Endodermal cell (in vitro differentiated cells): ENCODE results near the gene MLYCD. TPM values are rescaled to one million over a fixed set of nuclear protein-coding genes. Genes with fewer than 3 reads are reported as not detected.
A peak's percentile ranks its signal among the peaks of the same experiment; 100 is the strongest.

Experiments used
- DNase-seq: peaks from one replicate; pipeline ENCODE4 v3.0.0-alpha.2; 2017
- H3K27ac ChIP-seq: 2 replicates; pipeline ENCODE4 v1.5.1; 2013; ENCODE audit warnings: mild to moderate bottlenecking, low read depth, low read length, moderate library complexity
- H3K27me3 ChIP-seq: 2 replicates; pipeline ENCODE4 v1.6.1; 2013; ENCODE audit warnings: mild to moderate bottlenecking, low read length, moderate library complexity; ENCODE audit not compliant: insufficient read depth, control insufficient read depth, poor library complexity, severe bottlenecking
- H3K36me3 ChIP-seq: 2 replicates; pipeline ENCODE4 v1.7.0; 2013; ENCODE audit warnings: mild to moderate bottlenecking, low read length, moderate library complexity; ENCODE audit not compliant: control insufficient read depth, insufficient read depth
- H3K4me1 ChIP-seq: one replicate; pipeline ENCODE4 v1.7.0; 2013; ENCODE audit warnings: low read length; ENCODE audit not compliant: control insufficient read depth, insufficient read depth
- H3K4me3 ChIP-seq: 2 replicates; pipeline ENCODE4 v1.5.1; 2013; ENCODE audit warnings: mild to moderate bottlenecking, low read length, moderate library complexity
- H3K9ac ChIP-seq: 2 replicates; pipeline ENCODE4 v1.6.1; 2013; ENCODE audit warnings: mild to moderate bottlenecking, low read length, moderate library complexity; ENCODE audit not compliant: poor library complexity, severe bottlenecking; ENCODE audit errors: extremely low read depth
- H3K9me3 ChIP-seq: 2 replicates; pipeline ENCODE4 v1.6.1; 2013; ENCODE audit warnings: mild to moderate bottlenecking, low read length, moderate library complexity; ENCODE audit not compliant: control insufficient read depth
- H3K27ac Mint-ChIP-seq: 2 replicates; pipeline ENCODE4 v1.8.0; 2020; ENCODE audit warnings: mixed read lengths
- H3K27me3 Mint-ChIP-seq: 2 replicates; pipeline ENCODE4 v1.8.0; 2021; ENCODE audit warnings: mild to moderate bottlenecking, mixed read lengths; ENCODE audit not compliant: insufficient read depth
- H3K36me3 Mint-ChIP-seq: 2 replicates; pipeline ENCODE4 v1.8.0; 2020; ENCODE audit warnings: low read depth, mixed read lengths
- H3K4me1 Mint-ChIP-seq: 2 replicates; pipeline ENCODE4 v1.8.0; 2020; ENCODE audit warnings: mixed read lengths
- H3K4me3 Mint-ChIP-seq: 2 replicates; pipeline ENCODE4 v1.8.0; 2020; ENCODE audit warnings: mild to moderate bottlenecking, moderate library complexity, mixed read lengths
- H3K9me3 Mint-ChIP-seq: 2 replicates; pipeline ENCODE4 v1.8.0; 2020; ENCODE audit warnings: mild to moderate bottlenecking, mixed read lengths
- WGBS, 2 experiments: methylation state at CpG; one replicate each; pipeline versions ENCODE4 v1.1.5 to v1.1.7; 2013; ENCODE audit warnings: missing lambda C conversion rate in 2 of 2, mixed read lengths in 1 of 2; ENCODE audit not compliant: insufficient coverage in 1 of 2, insufficient read length in 1 of 2; 5-methylcytosine and 5-hydroxymethylcytosine counted together
- total RNA-seq, 2 donors: library from RNA; stranded (reverse); fragmentation: NEBNext Ultra II Directional in 1 of 2; extraction: Animal tissue kit (Norgen Biotek cat#: 25700) in 1 of 2; gene quantifications; 2 replicates in 1 of 2; 3 replicates in 1 of 2; pipeline ENCODE4 v1.2.1, GENCODE V29; 2021
- TF ChIP-seq, protein P1 (sequence below): fragments of 200-600 bp; sonication (generic); conservative IDR thresholded peaks from 2 replicates; pipeline ENCODE4 v1.5.0; 2021; ENCODE audit warnings: antibody characterized with exemption, mild to moderate bottlenecking

MLYCD gene
- total RNA-seq, 2 donors from 2014 or later: 11.1 to 19.0 TPM

- H3K27me3 ChIP-seq: no peaks in the 10 kb centered on the region
- no peaks in the 10 kb centered on the region for H3K9me3 ChIP-seq
- peaks cover 3% of the 10 kb centered on the region for H3K9me3 Mint-ChIP-seq
- WGBS, 2 experiments: 90 to 96% methylated on average over 8 of the region's 9 CpGs
- no peaks in the 10 kb centered on the region for H3K27me3 Mint-ChIP-seq
- TF ChIP-seq, protein P1, sequence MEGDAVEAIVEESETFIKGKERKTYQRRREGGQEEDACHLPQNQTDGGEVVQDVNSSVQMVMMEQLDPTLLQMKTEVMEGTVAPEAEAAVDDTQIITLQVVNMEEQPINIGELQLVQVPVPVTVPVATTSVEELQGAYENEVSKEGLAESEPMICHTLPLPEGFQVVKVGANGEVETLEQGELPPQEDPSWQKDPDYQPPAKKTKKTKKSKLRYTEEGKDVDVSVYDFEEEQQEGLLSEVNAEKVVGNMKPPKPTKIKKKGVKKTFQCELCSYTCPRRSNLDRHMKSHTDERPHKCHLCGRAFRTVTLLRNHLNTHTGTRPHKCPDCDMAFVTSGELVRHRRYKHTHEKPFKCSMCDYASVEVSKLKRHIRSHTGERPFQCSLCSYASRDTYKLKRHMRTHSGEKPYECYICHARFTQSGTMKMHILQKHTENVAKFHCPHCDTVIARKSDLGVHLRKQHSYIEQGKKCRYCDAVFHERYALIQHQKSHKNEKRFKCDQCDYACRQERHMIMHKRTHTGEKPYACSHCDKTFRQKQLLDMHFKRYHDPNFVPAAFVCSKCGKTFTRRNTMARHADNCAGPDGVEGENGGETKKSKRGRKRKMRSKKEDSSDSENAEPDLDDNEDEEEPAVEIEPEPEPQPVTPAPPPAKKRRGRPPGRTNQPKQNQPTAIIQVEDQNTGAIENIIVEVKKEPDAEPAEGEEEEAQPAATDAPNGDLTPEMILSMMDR: no peak
- peak overlapping the region; percentile 77 for H3K4me3 Mint-ChIP-seq
- H3K27ac ChIP-seq: no peak overlapping the region
- peak overlapping the region; percentile 85 for H3K4me3 ChIP-seq
- no peak overlapping the region for H3K9ac ChIP-seq
- H3K4me1 ChIP-seq: peaks cover 8% of the 10 kb centered on the region
- H3K4me1 Mint-ChIP-seq: peaks cover 34% of the 10 kb centered on the region
- no peak for DNase-seq
- no peak overlapping the region for H3K27ac Mint-ChIP-seq
- peaks cover 13% of the 10 kb centered on the region for H3K36me3 ChIP-seq
- peaks cover 28% of the 10 kb centered on the region for H3K36me3 Mint-ChIP-seq
Observed at GRCh38 chr16:83900571-83900970, 1.7 kb downstream of the MLYCD start.

- TF ChIP-seq, protein P1: no peak
- peak overlapping the region; percentile 85 for H3K4me3 ChIP-seq
- peaks cover 34% of the 10 kb centered on the region for H3K4me1 Mint-ChIP-seq
Observed at GRCh38 chr16:83901101-83901500, 2.2 kb downstream of the MLYCD start.

GRCh38 chr16:83903751-83904150 is 4.8 kb downstream of the MLYCD start:
- Mint-ChIP-seq H3K9me3 (no peaks in the 10 kb centered on the region), H3K36me3 (peaks cover 56% of the 10 kb centered on the region), H3K27me3 (no peaks in the 10 kb centered on the region), H3K4me1 (peaks cover 35% of the 10 kb centered on the region), H3K4me3 (no peak overlapping the region), H3K27ac (no peak overlapping the region)
- H3K36me3 ChIP-seq: peaks cover 30% of the 10 kb centered on the region
- H3K27me3 ChIP-seq: no peaks in the 10 kb centered on the region
- no peak overlapping the region for H3K4me3 ChIP-seq
- no peaks in the 10 kb centered on the region for H3K9me3 ChIP-seq
- no peak for DNase-seq
- WGBS, 2 experiments: 92 to 94% methylated on average over 5 to 10 of the region's 10 CpGs
- no peak overlapping the region for H3K9ac ChIP-seq
- H3K4me1 ChIP-seq: peaks cover 8% of the 10 kb centered on the region
- H3K27ac ChIP-seq: peak overlapping the region; percentile 13
- TF ChIP-seq, protein P1: no peak

More at GRCh38 chr16:83901101-83901500, 2.2 kb downstream of the MLYCD start:
- WGBS, 2 experiments: 97 to 100% methylated on average over 3 of the region's 3 CpGs
- Mint-ChIP-seq H3K27ac (no peak overlapping the region), H3K9me3 (peaks cover 2% of the 10 kb centered on the region), H3K36me3 (peaks cover 33% of the 10 kb centered on the region), H3K4me3 (peak overlapping the region; percentile 77), H3K27me3 (no peaks in the 10 kb centered on the region)
- peaks cover 13% of the 10 kb centered on the region for H3K36me3 ChIP-seq
- no peak overlapping the region for H3K27ac ChIP-seq
- DNase-seq: no peak
- H3K9ac ChIP-seq: no peak overlapping the region
- peaks cover 8% of the 10 kb centered on the region for H3K4me1 ChIP-seq
- no peaks in the 10 kb centered on the region for H3K27me3 ChIP-seq
- H3K9me3 ChIP-seq: no peaks in the 10 kb centered on the region
